Myometrial cell (primary cell): ENCODE results near the gene RHBDL1. TPM values are rescaled to one million over a fixed set of nuclear protein-coding genes. Genes with fewer than 3 reads are reported as not detected.

ENCODE experiments used
- total RNA-seq: library from RNA; depleted of rRNA; stranded (reverse); fragments of >200 nt; gene quantifications from 2 replicates; pipeline ENCODE4 v1.2.3, GENCODE V29; 2015

Gene RHBDL1
- total RNA-seq, 1 donor from 2014 or later, result 2.7 TPM

Other genes with a start within 250 kb of the RHBDL1 start
- gene CAPN15, start 148.0 kb upstream of the RHBDL1 start, total RNA-seq, result 34.9 and 35.8 TPM in 2 replicates
- not detected in 2 replicates for gene PRR35, start 115.3 kb upstream of the RHBDL1 start, total RNA-seq
- gene NHLRC4, start 108.7 kb upstream of the RHBDL1 start, total RNA-seq, result 2.8 and 3.2 TPM in 2 replicates
- gene PIGQ, start 105.7 kb upstream of the RHBDL1 start, total RNA-seq, result 37.4 and 48.4 TPM in 2 replicates
- 19.0 TPM in 2 replicates for gene RAB40C, start 85.6 kb upstream of the RHBDL1 start, total RNA-seq
- gene WFIKKN1, start 44.7 kb upstream of the RHBDL1 start, total RNA-seq, result 0.86 TPM in 1 of 2 replicates, not detected in the other
- gene METTL26, start 39.4 kb upstream of the RHBDL1 start, total RNA-seq, result 103 and 185 TPM in 2 replicates
- 25.0 and 28.8 TPM in 2 replicates for gene MCRIP2, start 33.8 kb upstream of the RHBDL1 start, total RNA-seq
- gene WDR90, start 26.3 kb upstream of the RHBDL1 start, total RNA-seq, result 17.6 and 19.3 TPM in 2 replicates
- 47.0 and 48.7 TPM in 2 replicates for gene RHOT2, start 7.5 kb upstream of the RHBDL1 start, total RNA-seq
- 263 and 336 TPM in 2 replicates for gene STUB1, start 4.7 kb downstream of the RHBDL1 start, total RNA-seq
- gene JMJD8, start 8.7 kb downstream of the RHBDL1 start, total RNA-seq, result 71.1 and 94.3 TPM in 2 replicates
- 9.5 and 12.8 TPM in 2 replicates for gene WDR24, start 14.7 kb downstream of the RHBDL1 start, total RNA-seq
- 0.53 and 1.2 TPM in 2 replicates for gene FBXL16, start 30.1 kb downstream of the RHBDL1 start, total RNA-seq
- gene METRN, start 39.4 kb downstream of the RHBDL1 start, total RNA-seq, result 83.3 and 122 TPM in 2 replicates
- 32.1 and 40.9 TPM in 2 replicates for gene ANTKMT, start 45.5 kb downstream of the RHBDL1 start, total RNA-seq
- gene CCDC78, start 50.8 kb downstream of the RHBDL1 start, total RNA-seq, result 0.29 and 0.71 TPM in 2 replicates
- 13.5 and 15.2 TPM in 2 replicates for gene HAGHL, start 51.4 kb downstream of the RHBDL1 start, total RNA-seq
- 31.7 and 32.4 TPM in 2 replicates for gene CIAO3, start 65.3 kb downstream of the RHBDL1 start, total RNA-seq
- gene MSLN, start 85.1 kb downstream of the RHBDL1 start, total RNA-seq, result 0.53 and 0.86 TPM in 2 replicates
- 25.7 and 38.1 TPM in 2 replicates for gene RPUSD1, start 112.7 kb downstream of the RHBDL1 start, total RNA-seq
- gene CHTF18, start 112.9 kb downstream of the RHBDL1 start, total RNA-seq, result 14.4 and 17.4 TPM in 2 replicates
- not detected in 2 replicates for gene GNG13, start 125.1 kb downstream of the RHBDL1 start, total RNA-seq